IMR-90 (cell line): ENCODE measurements around the gene SAMD10. TPM values are rescaled to one million over a fixed set of nuclear protein-coding genes. Genes with fewer than 3 reads are reported as not detected.

Source experiments
- ATAC-seq: fragments of 200-7000 bp; cut with Tn5 transposase; 2 replicates; pipeline ENCODE4 v1.9.1; 2020; ENCODE audit warnings: low read depth, mild to moderate bottlenecking, moderate library complexity
- BruUV-seq: library from RNA; stranded (reverse); fragments of 400-500 nt; replicated peaks from 2 replicates; lab custom pipeline; 2021; lab: Mats Ljungman, UMichigan
- CTCF ChIA-PET: fragments of 300-600 bp; formaldehyde crosslinking; extraction: SDS; loops from one replicate; lab custom pipeline; 2021; ENCODE audit warnings: antibody characterized with exemption; lab: Yijun Ruan, JAX
- POLR2A ChIA-PET: fragments of 300-600 bp; sonication (Branson Sonifier 250); formaldehyde crosslinking; loops from one replicate; lab custom pipeline; 2022; ENCODE audit warnings: antibody characterized with exemption; ENCODE audit not compliant: unreplicated experiment; lab: Charles Lee
- DNase-seq: peaks from one replicate; pipeline ENCODE4 v3.0.0; 2013
- H2AFZ ChIP-seq: replicated peaks from 2 replicates; pipeline ENCODE3; 2013; ENCODE audit warnings: low read length, mild to moderate bottlenecking; ENCODE audit not compliant: poor library complexity
- H2AK5ac ChIP-seq: 2 replicates; pipeline ENCODE4 v1.6.1; 2013; ENCODE audit warnings: low read depth, low read length, inconsistent platforms
- H2AK9ac ChIP-seq: replicated peaks from 2 replicates; pipeline ENCODE3; 2013; ENCODE audit warnings: mild to moderate bottlenecking, low read depth, low read length, moderate library complexity; ENCODE audit not compliant: poor library complexity
- H2BK120ac ChIP-seq: 2 replicates; pipeline ENCODE4 v1.6.1; 2013; ENCODE audit warnings: low read depth, low read length, inconsistent platforms
- H2BK15ac ChIP-seq: 3 replicates; pipeline ENCODE4 v1.6.1; 2013; ENCODE audit warnings: low read depth, low read length, inconsistent platforms
- H2BK20ac ChIP-seq: 2 replicates; pipeline ENCODE4 v1.6.1; 2013; ENCODE audit warnings: low read depth, mild to moderate bottlenecking, inconsistent platforms, low read length, moderate library complexity
- H2BK5ac ChIP-seq: 2 replicates; pipeline ENCODE4 v1.6.1; 2013; ENCODE audit warnings: mild to moderate bottlenecking, low read depth, low read length, inconsistent platforms; ENCODE audit not compliant: poor library complexity, severe bottlenecking
- H3K14ac ChIP-seq: replicated peaks from 2 replicates; pipeline ENCODE4 v1.6.1; 2013; ENCODE audit warnings: low read depth, low read length, inconsistent platforms
- H3K18ac ChIP-seq: 2 replicates; pipeline ENCODE4 v1.6.1; 2013; ENCODE audit warnings: low read depth, low read length, control low read depth
- H3K23ac ChIP-seq: 2 replicates; pipeline ENCODE4 v1.6.1; 2013; ENCODE audit warnings: low read depth, low read length, inconsistent platforms
- H3K27ac ChIP-seq: 2 replicates; pipeline ENCODE4 v1.5.1; 2013; ENCODE audit warnings: mild to moderate bottlenecking, control low read depth, low read length; ENCODE audit not compliant: insufficient read depth
- H3K27me3 ChIP-seq: 2 replicates; pipeline ENCODE4 v1.6.1; 2013; ENCODE audit warnings: low read length; ENCODE audit not compliant: control insufficient read depth, insufficient read depth
- H3K36me3 ChIP-seq: 2 replicates; pipeline ENCODE4 v1.6.1; 2013; ENCODE audit warnings: low read length, mixed read lengths; ENCODE audit not compliant: control insufficient read depth, insufficient read depth
- H3K4ac ChIP-seq: 2 replicates; pipeline ENCODE4 v1.6.1; 2013; ENCODE audit warnings: low read depth, low read length, inconsistent platforms
- H3K4me1 ChIP-seq: 2 replicates; pipeline ENCODE4 v1.6.1; 2013; ENCODE audit warnings: low read length, mixed read lengths; ENCODE audit not compliant: control insufficient read depth, insufficient read depth
- H3K4me2 ChIP-seq: 2 replicates; pipeline ENCODE4 v1.6.1; 2013; ENCODE audit warnings: low read depth, mild to moderate bottlenecking, control low read depth, low read length, moderate library complexity
- H3K4me3 ChIP-seq: 2 replicates; pipeline ENCODE4 v1.5.1; 2013; ENCODE audit warnings: low read depth, mild to moderate bottlenecking, control low read depth, low read length, moderate library complexity; ENCODE audit not compliant: insufficient read depth
- H3K56ac ChIP-seq: 2 replicates; pipeline ENCODE4 v1.6.1; 2013; ENCODE audit warnings: low read length, inconsistent platforms; ENCODE audit not compliant: insufficient read depth; ENCODE audit errors: extremely low read depth
- H3K79me1 ChIP-seq, 2 experiments: 2 replicates each; pipeline ENCODE4 v1.6.1; 2013; ENCODE audit warnings: low read length in 2 of 2, inconsistent platforms in 1 of 2, low read depth in 1 of 2
- H3K9ac ChIP-seq: 2 replicates; pipeline ENCODE4 v1.6.1; 2013; ENCODE audit warnings: low read depth, low read length, control low read depth
- H3K9me1 ChIP-seq: 2 replicates; pipeline ENCODE4 v1.6.1; 2013; ENCODE audit warnings: low read length, inconsistent platforms; ENCODE audit not compliant: insufficient read depth
- H3K9me3 ChIP-seq: 2 replicates; pipeline ENCODE4 v1.6.1; 2013; ENCODE audit warnings: low read length; ENCODE audit not compliant: control insufficient read depth, insufficient read depth
- H4K20me1 ChIP-seq: 2 replicates; pipeline ENCODE4 v1.6.1; 2013; ENCODE audit warnings: low read length, inconsistent platforms; ENCODE audit not compliant: insufficient read depth
- H4K5ac ChIP-seq: 2 replicates; pipeline ENCODE4 v1.6.1; 2013; ENCODE audit warnings: mild to moderate bottlenecking, low read depth, low read length, control low read depth
- H4K8ac ChIP-seq, 2 experiments: 2 replicates each; pipeline ENCODE4 v1.6.1; 2013; ENCODE audit warnings: low read depth in 2 of 2, low read length in 2 of 2, control low read depth in 1 of 2, inconsistent platforms in 1 of 2
- H4K91ac ChIP-seq: 2 replicates; pipeline ENCODE4 v1.6.1; 2013; ENCODE audit warnings: low read depth, low read length, inconsistent platforms; ENCODE audit not compliant: insufficient read depth
- BHLHE40 ChIP-seq: fragments of 150-350 bp; IDR thresholded peaks from 2 replicates; pipeline ENCODE4 v1.6.1; 2016; ENCODE audit warnings: mild to moderate bottlenecking, low read depth, low read length
- CEBPB ChIP-seq: IDR thresholded peaks from 2 replicates; pipeline ENCODE4 v1.6.1; 2012; ENCODE audit warnings: low read depth, low read length, improper control_type of control experiment
- CHD1 ChIP-seq: IDR thresholded peaks from 2 replicates; pipeline ENCODE4 v1.6.1; 2012; ENCODE audit warnings: low read depth, low read length, improper control_type of control experiment
- CTCF ChIP-seq: conservative IDR thresholded peaks from 2 replicates; pipeline ENCODE4 v1.5.1; 2012; ENCODE audit warnings: mild to moderate bottlenecking, low read depth, low read length, improper control_type of control experiment
- ELK1 ChIP-seq: fragments of 150-350 bp; IDR thresholded peaks from 2 replicates; pipeline ENCODE4 v1.6.1; 2016; ENCODE audit warnings: low read depth, mild to moderate bottlenecking, low read length, moderate library complexity, borderline replicate concordance
- FOS ChIP-seq: fragments of 150-350 bp; IDR thresholded peaks from 2 replicates; pipeline ENCODE4 v1.6.1; 2016; ENCODE audit warnings: low read depth, low read length
- MAFK ChIP-seq: IDR thresholded peaks from 2 replicates; pipeline ENCODE4 v1.6.1; 2012; ENCODE audit warnings: low read depth, low read length, improper control_type of control experiment
- MAZ ChIP-seq: IDR thresholded peaks from 2 replicates; pipeline ENCODE4 v1.6.1; 2012; ENCODE audit warnings: low read depth, mild to moderate bottlenecking, low read length, improper control_type of control experiment, moderate library complexity, borderline replicate concordance
- MXI1 ChIP-seq: IDR thresholded peaks from 2 replicates; pipeline ENCODE4 v1.6.1; 2012; ENCODE audit warnings: low read depth, mild to moderate bottlenecking, low read length, moderate library complexity, borderline replicate concordance
- NFE2L2 ChIP-seq: fragments of 150-350 bp; IDR thresholded peaks from 2 replicates; pipeline ENCODE4 v1.6.1; 2016; ENCODE audit warnings: low read depth, mild to moderate bottlenecking, low read length
- POLR2A ChIP-seq: IDR thresholded peaks from 2 replicates; pipeline ENCODE4 v1.6.1; 2012; ENCODE audit warnings: mild to moderate bottlenecking, low read depth, low read length
- RAD21 ChIP-seq: IDR thresholded peaks from 2 replicates; pipeline ENCODE4 v1.6.1; 2012; ENCODE audit warnings: low read length, improper control_type of control experiment
- RCOR1 ChIP-seq: IDR thresholded peaks from 2 replicates; pipeline ENCODE4 v1.6.1; 2012; ENCODE audit warnings: mild to moderate bottlenecking, low read length, improper control_type of control experiment; ENCODE audit not compliant: insufficient replicate concordance
- USF2 ChIP-seq: fragments of 150-350 bp; IDR thresholded peaks from 2 replicates; pipeline ENCODE4 v1.6.1; 2017; ENCODE audit warnings: mild to moderate bottlenecking, antibody characterized with exemption, low read length, low read depth
- WGBS, 2 experiments: methylation state at CpG; one replicate each; pipeline versions ENCODE4 v1.1.5 to v1.1.7; 2013; ENCODE audit warnings: missing lambda C conversion rate in 2 of 2; ENCODE audit not compliant: insufficient read length in 1 of 2; ENCODE audit errors: extremely low coverage in 2 of 2; 5-methylcytosine and 5-hydroxymethylcytosine counted together
- dilution Hi-C: fragments of 300-500 bp; cut with HindIII; formaldehyde crosslinking; loops from one replicate; pipeline ENCODE4 v1.14.3; 2018; ENCODE audit warnings: low sequenced_read_pairs; ENCODE audit not compliant: unreplicated experiment
- in situ Hi-C: fragments of 300-500 bp; cut with MboI; formaldehyde crosslinking; loops from 3 replicates; pipeline ENCODE4 v1.14.3; 2019; ENCODE audit warnings: low sequenced_read_pairs, inconsistent platforms, mixed read lengths
- intact Hi-C: fragments of 100-400 bp; cut with micrococcal nuclease; formaldehyde crosslinking; loops from 2 replicates; pipeline ENCODE4 v1.10.0; 2022
- polyA plus RNA-seq, 3 experiments: library from polyadenylated mRNA; depleted of rRNA; stranded (reverse); fragments of >200 nt; gene quantifications; 2 replicates each; pipeline ENCODE4 v1.2.3, GENCODE V29; 2012; ENCODE audit warnings: low replicate concordance in 1 of 3
- total RNA-seq: library from RNA; depleted of rRNA; stranded (reverse); fragments of >200 nt; gene quantifications from 2 replicates; pipeline ENCODE4 v1.2.3, GENCODE V29; 2012

The SAMD10 gene
- total and polyA plus RNA-seq, 2 of the 4 experiments (the other 2 are of a cell fraction): 0.54 to 4.1 TPM

- no peak for ATAC-seq
- dilution Hi-C loops (no loop called here), in situ Hi-C loops (no loop called here), intact Hi-C loops (no loop called here)
- Histone ChIP-seq H4K5ac (no peak overlapping the region), H4K91ac (no peak overlapping the region), H4K8ac (no peak overlapping the region), H3K79me1 (peaks cover 29 to 56% of the 10 kb centered on the region in 2 experiments), H3K4me1 (peaks cover 15% of the 10 kb centered on the region; the same call in 1 of the 2 replicates), H3K4me2 (no peak overlapping the region), H2BK15ac (no peak overlapping the region), H3K18ac (no peak overlapping the region), H3K9me3 (no peaks in the 10 kb centered on the region), H3K9ac (no peak overlapping the region), H4K20me1 (peaks cover 36% of the 10 kb centered on the region), H3K23ac (no peak overlapping the region), H3K4me3 (no peak overlapping the region), H3K9me1 (peaks cover 13% of the 10 kb centered on the region), H2AK5ac (no peak overlapping the region), H2AK9ac (no peak overlapping the region), H2AFZ (no peak overlapping the region), H2BK20ac (no peak overlapping the region), H3K4ac (no peak overlapping the region), H3K56ac (no peak overlapping the region), H3K36me3 (peaks cover 56% of the 10 kb centered on the region), H2BK5ac (no peak overlapping the region), H2BK120ac (no peak overlapping the region), H3K14ac (no peak overlapping the region), H3K27me3 (no peaks in the 10 kb centered on the region), H3K27ac (no peak overlapping the region)
- TF ChIP-seq MAZ (no peak), RCOR1 (no peak), CEBPB (no peak), MAFK (no peak), BHLHE40 (no peak), NFE2L2 (no peak), CTCF (no peak), FOS (no peak), POLR2A (no peak), MXI1 (no peak), RAD21 (no peak), USF2 (no peak), ELK1 (no peak), CHD1 (no peak)
- POLR2A ChIA-PET: no interaction called here
- DNase-seq: no peak
- WGBS, 2 experiments: 85% methylated on average over 8 of the region's 10 CpGs; no CpG with 5 or more reads in 1 of the 2 experiments
- no TSS peak for BruUV-seq
- CTCF ChIA-PET: no interaction called here
Measured at GRCh38 chr20:64006490-64006889, 27.0 kb upstream of the SAMD10 start.
